GM19035 (cell line): Measurements from ENCODE around the gene LMBR1.
"Not testable (repeated sequence)": the region's sequence is repeated elsewhere in the genome, so short reads cannot be mapped to it uniquely, and the experiment has no call there.

Experiments
- ATAC-seq: cut with Tn5 transposase; IDR thresholded peaks from one replicate; pipeline ENCODE4 v1.9.1; 2021; ENCODE audit not compliant: unreplicated experiment

Gene LMBR1

GRCh38 chr7:156662277-156662676 lies 230.7 kb downstream of the LMBR1 start:
- no peak for ATAC-seq

DNA sequence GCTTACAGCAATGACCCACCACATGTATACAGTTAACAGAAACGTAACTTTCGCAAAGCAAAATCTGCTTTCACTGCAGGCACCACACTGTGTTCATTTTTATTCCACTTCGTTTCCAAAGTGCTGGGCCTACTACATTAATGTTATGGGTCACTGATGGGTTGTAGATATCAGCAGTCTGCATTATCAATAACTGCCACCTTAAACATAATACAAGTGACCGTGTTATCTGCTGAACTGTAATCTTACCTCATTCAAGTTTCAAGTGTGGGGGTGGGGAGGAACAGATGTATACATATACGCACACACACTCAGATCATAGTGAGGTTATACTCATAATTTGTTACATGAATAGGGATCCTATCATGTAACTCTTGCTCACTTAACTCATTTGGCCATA lies 231.3 kb downstream of the LMBR1 start:
- no peak for ATAC-seq

- ATAC-seq: no peak
These were observed 233.0 kb downstream of the LMBR1 start for GRCh38 chr7:156659961-156660360.

- no peak for ATAC-seq
These were observed 233.8 kb downstream of the LMBR1 start for GRCh38 chr7:156659203-156659602.

- no peak for ATAC-seq
These were observed 235.3 kb downstream of the LMBR1 start for GRCh38 chr7:156657681-156658080.

GRCh38 chr7:156656598-156656997 lies 236.4 kb downstream of the LMBR1 start:
- ATAC-seq: no peak

- ATAC-seq: no peak
These were observed 237.0 kb downstream of the LMBR1 start for GRCh38 chr7:156655983-156656382.

GRCh38 chr7:156655251-156655650 lies 237.7 kb downstream of the LMBR1 start:
- ATAC-seq: no peak

DNA sequence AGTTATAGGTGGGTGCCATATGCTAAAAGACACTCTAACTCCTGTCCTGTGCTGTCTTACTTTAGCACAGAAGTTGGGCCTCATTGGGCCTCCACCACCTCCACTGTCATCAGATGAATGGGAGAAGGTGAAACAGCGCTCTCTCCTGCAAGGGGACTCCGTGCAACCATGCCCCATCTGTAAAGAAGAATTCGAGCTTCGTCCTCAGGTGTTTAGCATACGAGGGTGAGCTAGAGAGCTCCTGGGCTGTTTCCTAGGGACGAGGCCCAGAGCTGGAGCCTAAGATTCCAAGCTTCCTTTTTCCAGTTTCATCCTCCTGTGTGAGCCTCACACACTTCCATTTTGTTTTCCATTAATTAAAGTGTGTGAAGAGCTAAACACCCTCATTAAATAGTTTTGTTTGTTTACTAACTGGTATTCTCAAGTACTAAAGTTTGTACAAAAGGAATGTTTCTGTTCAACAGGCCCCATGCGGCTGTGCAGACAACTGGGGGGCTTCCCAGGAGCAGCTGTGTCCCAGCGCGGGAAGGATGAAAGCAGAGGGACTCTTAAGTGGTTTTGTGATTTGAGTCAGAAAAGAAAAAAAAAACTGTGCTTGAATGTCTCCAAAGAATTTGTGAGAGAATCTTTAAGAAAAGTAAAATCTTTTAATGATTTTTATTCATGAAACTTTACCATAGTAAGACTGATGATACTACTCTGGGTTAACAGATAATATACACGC lies 238.3 kb downstream of the LMBR1 start:
- no peak for ATAC-seq

- no peak for ATAC-seq
These were observed 240.0 kb downstream of the LMBR1 start for GRCh38 chr7:156652886-156653568.

DNA sequence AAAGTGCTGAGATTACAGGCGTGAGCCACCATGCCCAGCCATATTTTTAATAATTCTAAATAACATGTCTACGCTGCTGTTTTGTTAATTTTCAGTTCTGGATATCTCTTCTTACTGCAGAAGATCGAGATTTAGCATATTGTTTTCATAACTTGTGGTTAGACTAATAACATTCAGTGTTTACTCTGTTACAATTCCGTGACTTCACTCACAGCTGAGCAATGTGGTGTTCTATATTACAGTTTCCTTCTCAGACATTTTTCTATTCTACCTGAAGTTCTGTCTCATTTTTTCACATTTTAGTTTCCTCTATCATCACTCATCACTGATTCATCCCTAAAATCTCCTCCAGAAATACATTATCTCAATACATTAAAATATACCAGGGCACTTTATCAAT lies 241.5 kb downstream of the LMBR1 start:
- no peak for ATAC-seq

DNA sequence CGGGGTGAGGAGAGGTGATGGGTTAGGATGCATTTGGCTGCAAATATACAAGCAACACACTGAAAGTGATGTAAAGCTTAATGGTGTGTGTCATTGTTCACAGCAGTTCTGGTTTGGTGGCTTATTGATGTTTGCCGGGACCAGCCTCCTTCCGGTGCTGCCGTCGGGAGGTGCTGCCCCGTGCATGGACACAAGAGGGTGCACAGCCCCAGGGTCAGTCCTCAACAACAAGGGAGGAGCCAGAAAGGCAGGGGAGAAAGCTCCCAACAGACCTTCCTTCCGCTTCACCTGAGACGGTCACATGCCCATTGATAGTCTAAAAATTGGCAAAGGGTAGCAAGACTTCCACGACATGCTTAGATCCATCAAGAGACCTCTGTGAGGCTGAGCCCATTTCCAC lies 242.9 kb downstream of the LMBR1 start:
- ATAC-seq: no peak

GRCh38 chr7:156647330-156647729 lies 245.7 kb downstream of the LMBR1 start:
- not testable (repeated sequence) for ATAC-seq

DNA sequence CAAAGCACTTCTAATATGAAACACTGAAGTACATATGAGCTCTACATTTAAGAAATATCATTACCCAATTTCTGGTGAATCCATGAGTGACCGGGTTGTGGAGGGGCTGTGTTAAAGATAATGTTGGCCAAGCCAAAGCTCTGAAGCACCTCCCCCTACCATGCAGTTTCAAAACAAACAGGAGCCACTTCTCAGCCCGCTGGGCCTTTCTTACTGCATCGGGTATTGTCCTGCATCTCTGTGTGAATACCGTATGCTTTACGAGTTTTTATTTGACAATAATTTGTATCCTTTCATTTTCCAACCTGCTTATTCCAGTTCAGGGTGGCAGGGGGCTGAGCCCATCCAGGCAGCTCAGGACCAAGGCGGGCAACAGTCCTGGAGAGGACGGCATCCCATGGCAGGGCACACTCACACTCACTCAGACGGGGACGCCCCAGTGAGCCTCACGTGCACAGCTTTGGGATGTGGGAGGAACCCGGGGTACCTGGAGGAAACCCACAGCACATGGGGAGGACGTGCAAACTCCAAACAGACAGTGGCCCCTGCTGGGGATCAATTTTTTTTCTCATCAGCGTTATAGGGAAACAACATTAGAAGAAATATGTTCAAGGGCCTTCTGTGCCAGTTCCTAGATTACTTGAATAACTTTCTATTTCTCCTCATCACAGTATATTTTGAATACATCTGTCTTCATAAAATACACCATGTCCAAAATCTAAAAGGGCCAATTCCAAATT lies 250.5 kb downstream of the LMBR1 start:
- ATAC-seq: no peak

DNA sequence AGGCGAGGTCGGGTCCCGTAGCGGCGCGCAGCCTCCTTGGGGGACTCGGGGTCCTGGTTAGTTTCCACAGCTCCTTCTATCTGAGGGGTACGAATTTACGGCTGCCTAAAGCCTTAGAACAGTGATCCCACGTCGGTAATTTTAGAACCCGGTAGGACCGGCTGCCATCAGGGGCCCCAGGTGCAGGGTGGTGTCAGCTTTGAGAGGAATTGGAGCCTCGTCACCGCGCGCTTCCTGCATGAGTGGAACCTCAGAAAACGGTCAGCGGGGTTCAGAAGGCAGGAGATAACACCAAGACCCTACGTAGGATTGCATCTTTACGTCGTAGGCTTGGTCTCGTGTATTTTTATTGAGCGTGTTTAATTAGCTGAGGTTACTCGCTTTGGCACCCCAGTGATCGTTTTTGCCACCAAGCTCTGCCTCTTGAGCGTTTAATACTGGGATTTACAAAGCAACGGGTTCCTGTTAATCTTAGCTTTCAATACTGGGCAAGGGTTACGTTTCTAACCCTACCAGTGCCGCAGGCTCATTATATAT lies 252.0 kb downstream of the LMBR1 start:
- ATAC-seq: peak; percentile 61

DNA sequence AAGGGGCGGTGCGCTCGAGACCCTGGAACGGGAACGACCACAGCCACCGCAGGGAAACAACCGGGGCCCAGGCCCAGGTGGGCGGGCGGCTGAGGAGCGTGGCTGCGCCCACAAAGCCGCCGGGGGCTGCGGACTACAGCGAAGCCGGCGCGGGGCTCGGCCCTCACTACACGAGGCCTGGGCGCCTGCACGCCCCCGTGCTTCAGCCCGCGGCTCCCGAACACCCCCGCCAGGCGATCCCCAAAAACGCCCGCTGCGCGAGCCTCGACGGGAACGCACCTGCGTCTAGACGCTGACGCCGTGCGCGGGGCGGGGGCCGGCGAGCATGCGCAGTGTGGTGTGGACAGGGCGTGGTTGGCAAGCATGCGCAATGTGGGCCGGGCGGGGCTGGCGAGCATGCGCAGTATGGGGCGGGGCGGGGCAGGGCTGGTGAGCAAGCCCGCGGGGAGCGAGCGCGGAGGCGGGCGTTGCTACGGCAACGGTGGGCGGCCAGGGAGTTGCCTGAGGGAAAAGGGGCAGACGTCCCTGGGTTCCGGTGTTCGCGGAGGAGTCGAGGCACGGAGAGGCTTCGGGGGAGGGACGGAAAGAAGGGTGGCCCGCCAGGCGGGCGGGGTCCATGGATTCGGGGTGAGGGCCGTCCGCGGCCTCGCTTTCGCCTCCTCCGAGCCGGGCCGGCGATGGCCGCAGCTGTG lies 252.6 kb downstream of the LMBR1 start, which contains the start of gene RNF32:
TSS of gene RNF32 (plus strand) at position 518 of the 692 bp plus-strand sequence. CDS start 3,104 bp downstream, outside the sequence.
- ATAC-seq: peak; percentile 80

DNA sequence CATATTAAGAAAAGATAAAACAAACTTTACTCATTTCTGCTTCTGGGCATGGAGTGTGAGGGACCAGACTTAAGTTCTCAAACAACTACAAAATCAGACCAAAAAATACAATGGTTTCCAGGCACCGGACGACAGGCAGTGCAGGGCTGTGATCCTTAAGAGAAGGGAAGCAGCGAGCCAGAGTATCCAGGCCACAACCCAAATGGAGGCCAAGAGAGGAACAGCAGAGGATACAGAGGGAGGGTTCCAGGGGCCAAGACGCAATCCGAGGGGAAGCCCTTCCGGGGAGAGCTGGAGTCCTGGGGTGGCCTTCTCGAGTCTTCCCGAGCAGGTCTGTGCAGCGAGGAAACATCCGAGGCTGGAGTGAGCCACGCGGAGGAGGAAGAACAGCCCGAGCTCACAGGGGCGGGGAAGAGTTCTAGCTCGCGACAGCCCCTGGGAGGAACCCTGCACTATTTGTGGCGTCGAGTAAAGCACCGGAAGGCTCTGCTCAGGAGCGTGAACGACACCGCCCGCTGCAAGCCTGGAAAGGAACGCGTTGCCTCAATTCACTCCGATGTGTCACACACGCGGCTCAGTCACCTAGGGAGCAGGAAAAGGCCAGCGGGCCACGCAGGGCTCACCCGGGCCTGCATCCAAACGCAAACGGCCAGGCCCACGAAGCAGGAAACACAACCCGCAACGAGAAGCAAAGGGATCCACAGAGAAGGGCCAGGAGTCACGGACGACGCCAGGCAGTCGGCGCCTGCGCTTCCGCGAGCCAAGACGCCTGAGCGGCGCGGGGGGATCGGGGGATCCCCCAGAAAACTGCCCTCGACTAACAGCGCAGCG lies 253.3 kb downstream of the LMBR1 start:
- peak; percentile 28 for ATAC-seq

DNA sequence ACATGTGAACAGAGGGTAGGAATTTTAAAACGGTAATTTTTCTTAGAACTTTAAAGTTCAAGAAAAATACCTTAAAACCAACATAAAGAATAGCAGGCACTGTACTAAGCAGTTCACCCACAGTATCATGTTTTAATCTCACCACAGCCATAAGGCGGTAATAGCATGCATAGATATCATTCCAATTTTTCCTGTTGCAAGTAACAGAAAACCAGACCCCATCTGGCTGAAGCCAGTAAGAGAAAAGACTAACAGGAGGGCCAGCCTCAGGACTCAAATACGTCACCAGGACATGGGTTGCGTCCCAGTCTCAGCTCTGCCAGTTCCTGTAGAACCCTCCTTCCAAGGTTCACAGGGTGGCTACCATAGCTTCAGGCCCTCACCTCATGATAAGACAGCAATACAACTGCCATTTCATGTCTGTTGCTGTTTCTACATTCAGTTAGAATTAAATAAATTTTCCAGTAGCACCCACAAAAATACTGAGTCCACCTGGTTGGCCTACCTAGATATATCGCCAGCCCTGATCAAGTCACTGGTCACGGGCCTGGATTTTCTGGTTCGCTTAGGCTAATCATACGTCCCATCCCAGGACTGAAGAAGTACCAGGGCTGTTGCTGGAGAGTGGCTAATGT lies 254.4 kb downstream of the LMBR1 start:
- ATAC-seq: no peak

- not testable (repeated sequence) for ATAC-seq
These were observed 255.9 kb downstream of the LMBR1 start for GRCh38 chr7:156637093-156637492.
